Liver (tissue), 9 donors: ENCODE results near the gene LMX1B. TPM values are rescaled to one million over a fixed set of nuclear protein-coding genes. Genes with fewer than 3 reads are reported as not detected.

ENCODE experiments used
- DNase-seq: peaks from one replicate; pipeline ENCODE4 v3.0.0-alpha.2; 2017; ENCODE audit warnings: low spot score
- H3K27ac ChIP-seq, 2 donors: one replicate each; pipeline ENCODE4 v1.7.0; 2013; ENCODE audit warnings: inconsistent platforms in 2 of 2, low read length in 2 of 2, control low read depth in 1 of 2, low read depth in 1 of 2, mild to moderate bottlenecking in 1 of 2
- H3K27me3 ChIP-seq, 4 donors: one replicate each; pipeline versions ENCODE4 v1.6.1 to v1.7.0; 2013; ENCODE audit warnings: low read length in 3 of 4, inconsistent platforms in 1 of 4, mild to moderate bottlenecking in 1 of 4, moderate library complexity in 1 of 4; ENCODE audit not compliant: control insufficient read depth in 4 of 4, insufficient read depth in 4 of 4
- H3K36me3 ChIP-seq, 4 donors: one replicate each; pipeline versions ENCODE4 v1.6.1 to v1.7.0; 2013; ENCODE audit warnings: low read length in 3 of 4, mild to moderate bottlenecking in 3 of 4, low read depth in 1 of 4, moderate library complexity in 1 of 4; ENCODE audit not compliant: control insufficient read depth in 4 of 4, insufficient read depth in 3 of 4
- H3K4me1 ChIP-seq, 4 donors: one replicate each; pipeline versions ENCODE4 v1.6.1 to v1.7.0; 2013; ENCODE audit warnings: low read length in 3 of 4, mild to moderate bottlenecking in 3 of 4, moderate library complexity in 1 of 4; ENCODE audit not compliant: control insufficient read depth in 4 of 4, insufficient read depth in 4 of 4
- H3K4me3 ChIP-seq, 3 donors: one replicate each; pipeline versions ENCODE4 v1.6.1 to v1.7.0; 2013; ENCODE audit warnings: low read length in 3 of 3, control low read depth in 1 of 3, low read depth in 1 of 3, mild to moderate bottlenecking in 1 of 3
- H3K9ac ChIP-seq, 2 donors: one replicate each; pipeline ENCODE4 v1.7.0; 2013; ENCODE audit warnings: low read length in 2 of 2, mild to moderate bottlenecking in 2 of 2, moderate library complexity in 2 of 2, control low read depth in 1 of 2, low read depth in 1 of 2
- H3K9me3 ChIP-seq, 4 donors: one replicate each; pipeline versions ENCODE4 v1.6.1 to v1.7.0; 2013; ENCODE audit warnings: low read length in 3 of 4; ENCODE audit not compliant: control insufficient read depth in 4 of 4
- EGR1 ChIP-seq, 2 donors: IDR thresholded peaks; 2 replicates each; pipeline ENCODE4 v1.6.1; 2016 to 2018; ENCODE audit warnings: antibody characterized with exemption in 2 of 2, low read depth in 2 of 2
- FOXA1 ChIP-seq: IDR thresholded peaks from 2 replicates; pipeline ENCODE4 v1.6.1; 2016; ENCODE audit warnings: antibody characterized with exemption
- FOXA2 ChIP-seq: IDR thresholded peaks from 2 replicates; pipeline ENCODE4 v1.6.1; 2016; ENCODE audit warnings: antibody characterized with exemption
- GABPA ChIP-seq, 2 donors: IDR thresholded peaks in 1 of 2; conservative IDR thresholded peaks in 1 of 2; 2 replicates each; pipeline ENCODE4 v1.6.1; 2016; ENCODE audit warnings: antibody characterized with exemption in 2 of 2, mild to moderate bottlenecking in 1 of 2, moderate library complexity in 1 of 2
- HNF4G ChIP-seq: IDR thresholded peaks from 2 replicates; pipeline ENCODE4 v1.6.1; 2016; ENCODE audit warnings: antibody characterized with exemption
- JUND ChIP-seq, 2 donors: IDR thresholded peaks; 2 replicates each; pipeline ENCODE4 v1.6.1; 2016; ENCODE audit warnings: antibody characterized with exemption in 2 of 2
- NR2F2 ChIP-seq: IDR thresholded peaks from 2 replicates; pipeline ENCODE4 v1.6.1; 2016; ENCODE audit warnings: antibody characterized with exemption
- RAD21 ChIP-seq, 2 donors: IDR thresholded peaks; 2 replicates each; pipeline ENCODE4 v1.6.1; 2016; ENCODE audit warnings: antibody characterized with exemption in 2 of 2, mild to moderate bottlenecking in 2 of 2
- RXRA ChIP-seq, 2 donors: IDR thresholded peaks; 2 replicates each; pipeline ENCODE4 v1.6.1; 2017 to 2018; ENCODE audit warnings: antibody characterized with exemption in 2 of 2, mild to moderate bottlenecking in 1 of 2
- SP1 ChIP-seq: IDR thresholded peaks from 2 replicates; pipeline ENCODE4 v1.6.1; 2018; ENCODE audit warnings: antibody characterized with exemption, mild to moderate bottlenecking
- TAF1 ChIP-seq: conservative IDR thresholded peaks from 2 replicates; pipeline ENCODE4 v1.6.1; 2016; ENCODE audit warnings: antibody characterized with exemption, mild to moderate bottlenecking
- YY1 ChIP-seq: IDR thresholded peaks from 2 replicates; pipeline ENCODE4 v1.6.1; 2016; ENCODE audit warnings: antibody characterized with exemption, mild to moderate bottlenecking
- WGBS: extraction: QIAGEN DNeasy Blood & Tissue Kit; methylation state at CpG from one replicate; pipeline ENCODE4 v1.1.7; 2013; 5-methylcytosine and 5-hydroxymethylcytosine counted together
- polyA plus RNA-seq, 2 donors: library from polyadenylated mRNA; stranded (reverse) in 1 of 2; unstranded in 1 of 2; fragments of 200-250 nt in 1 of 2; fragments of >200 nt in 1 of 2; fragmentation: Nextera tagmentation in 1 of 2; extraction: Ambion mirVana in 1 of 2; gene quantifications; one replicate each; pipeline versions ENCODE4 v1.2.1 to v1.2.3, GENCODE V29; 2013 to 2015
- total RNA-seq, 2 donors: library from RNA; depleted of rRNA; stranded (reverse); fragments of >200 nt; gene quantifications; one replicate each; pipeline ENCODE4 v1.2.3, GENCODE V29; 2014
- TF ChIP-seq, protein P1 (sequence below): IDR thresholded peaks from 2 replicates; pipeline ENCODE4 v1.6.1; 2016; ENCODE audit warnings: antibody characterized with exemption
- TF ChIP-seq, protein P2 (sequence below): IDR thresholded peaks from 2 replicates; pipeline ENCODE4 v1.6.1; 2016; ENCODE audit warnings: antibody characterized with exemption
- TF ChIP-seq, protein P3 (sequence below): IDR thresholded peaks from 2 replicates; pipeline ENCODE4 v1.6.1; 2016; ENCODE audit warnings: antibody characterized with exemption, mild to moderate bottlenecking
- TF ChIP-seq, protein P4 (sequence below): fragments of 150-350 bp; IDR thresholded peaks from 2 replicates; pipeline ENCODE4 v1.5.1; 2017; ENCODE audit warnings: improper control_type of control experiment, low read depth, low read length; ENCODE audit not compliant: missing input control
- TF ChIP-seq, protein P5 (sequence below): IDR thresholded peaks from 2 replicates; pipeline ENCODE4 v1.6.1; 2016; ENCODE audit warnings: antibody characterized with exemption
- donor health status: healthy.
- donor health status: healthy.
- donor health status: healthy.
- donor health status: healthy.
- donor health status: healthy.

The LMX1B gene
- total and polyA plus RNA-seq, 4 donors, result not detected

DNA sequence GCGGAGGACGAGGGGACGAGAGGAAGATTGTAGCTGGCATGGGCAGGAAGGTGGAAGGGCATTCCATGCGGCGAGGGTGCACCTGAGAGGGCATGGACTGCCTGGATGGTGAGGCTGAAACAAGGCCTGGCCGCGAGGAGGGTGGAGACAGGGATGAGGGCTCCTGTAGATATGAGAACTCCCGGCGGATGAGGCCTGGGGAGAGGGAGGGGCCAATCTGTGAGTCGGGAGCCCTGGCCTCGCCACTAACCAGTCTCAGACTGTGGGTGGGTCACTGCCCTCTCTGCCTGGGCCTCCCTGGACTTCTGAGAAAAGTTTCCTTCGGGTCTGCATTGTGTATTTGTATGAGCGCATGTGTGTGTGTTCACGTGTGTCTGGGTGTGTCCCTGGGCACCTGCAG lies 55.4 kb downstream of the LMX1B start:
- Histone ChIP-seq H3K4me1 (no peaks in the 10 kb centered on the region), H3K36me3 (no peaks in the 10 kb centered on the region), H3K4me3 (no peak overlapping the region), H3K27ac (no peak overlapping the region), H3K9me3 (no peaks in the 10 kb centered on the region), H3K9ac (no peak overlapping the region), H3K27me3 (peaks cover 2 to 12% (median 5%) of the 10 kb centered on the region in 4 donors)
- TF ChIP-seq YY1, result no peak
- TF ChIP-seq RXRA (IDR thresholded peaks at IDR 0.05), result no peak
- 75% methylated on average over 14 of the region's 14 CpGs for whole genome bisulfite sequencing
- no peak for DNase-seq

DNA sequence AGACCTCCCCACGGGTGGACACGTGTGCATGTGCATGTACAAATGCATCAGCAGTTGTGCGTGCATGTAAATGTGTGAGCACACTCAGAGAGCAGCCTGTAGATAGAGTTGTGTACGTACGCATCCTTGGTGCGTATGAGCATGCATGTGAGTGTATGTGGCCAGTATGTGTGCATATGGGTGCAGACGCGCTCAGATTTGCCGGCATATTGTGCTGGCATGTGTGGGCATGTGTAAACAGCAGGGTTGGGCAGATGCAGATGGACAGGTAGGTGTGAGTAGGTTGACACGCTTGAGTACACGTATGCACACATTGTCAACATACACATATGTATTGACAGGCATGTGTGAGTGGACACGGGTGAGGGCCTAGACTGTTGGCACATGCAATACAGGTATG lies 56.5 kb downstream of the LMX1B start:
- H3K4me1 ChIP-seq, result no peaks in the 10 kb centered on the region
- no peak overlapping the region for H3K9ac ChIP-seq
- H3K9me3 ChIP-seq, result no peaks in the 10 kb centered on the region
- TF ChIP-seq, protein P1, sequence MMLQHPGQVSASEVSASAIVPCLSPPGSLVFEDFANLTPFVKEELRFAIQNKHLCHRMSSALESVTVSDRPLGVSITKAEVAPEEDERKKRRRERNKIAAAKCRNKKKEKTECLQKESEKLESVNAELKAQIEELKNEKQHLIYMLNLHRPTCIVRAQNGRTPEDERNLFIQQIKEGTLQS, result no peak
- TF ChIP-seq RAD21 (IDR thresholded peaks at IDR 0.05) (no peak), SP1 (no peak), JUND (IDR thresholded peaks at IDR 0.05) (no peak), FOXA1 (no peak), HNF4G (no peak), RXRA (IDR thresholded peaks at IDR 0.05) (no peak), TAF1 (no peak), GABPA (IDR thresholded peaks at IDR 0.05 in 1 of 2, conservative IDR thresholded peaks at IDR 0.05 in 1 of 2) (no peak)
- TF ChIP-seq, protein P2, sequence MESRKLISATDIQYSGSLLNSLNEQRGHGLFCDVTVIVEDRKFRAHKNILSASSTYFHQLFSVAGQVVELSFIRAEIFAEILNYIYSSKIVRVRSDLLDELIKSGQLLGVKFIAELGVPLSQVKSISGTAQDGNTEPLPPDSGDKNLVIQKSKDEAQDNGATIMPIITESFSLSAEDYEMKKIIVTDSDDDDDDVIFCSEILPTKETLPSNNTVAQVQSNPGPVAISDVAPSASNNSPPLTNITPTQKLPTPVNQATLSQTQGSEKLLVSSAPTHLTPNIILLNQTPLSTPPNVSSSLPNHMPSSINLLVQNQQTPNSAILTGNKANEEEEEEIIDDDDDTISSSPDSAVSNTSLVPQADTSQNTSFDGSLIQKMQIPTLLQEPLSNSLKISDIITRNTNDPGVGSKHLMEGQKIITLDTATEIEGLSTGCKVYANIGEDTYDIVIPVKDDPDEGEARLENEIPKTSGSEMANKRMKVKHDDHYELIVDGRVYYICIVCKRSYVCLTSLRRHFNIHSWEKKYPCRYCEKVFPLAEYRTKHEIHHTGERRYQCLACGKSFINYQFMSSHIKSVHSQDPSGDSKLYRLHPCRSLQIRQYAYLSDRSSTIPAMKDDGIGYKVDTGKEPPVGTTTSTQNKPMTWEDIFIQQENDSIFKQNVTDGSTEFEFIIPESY, result no peak
- TF ChIP-seq, protein P3, sequence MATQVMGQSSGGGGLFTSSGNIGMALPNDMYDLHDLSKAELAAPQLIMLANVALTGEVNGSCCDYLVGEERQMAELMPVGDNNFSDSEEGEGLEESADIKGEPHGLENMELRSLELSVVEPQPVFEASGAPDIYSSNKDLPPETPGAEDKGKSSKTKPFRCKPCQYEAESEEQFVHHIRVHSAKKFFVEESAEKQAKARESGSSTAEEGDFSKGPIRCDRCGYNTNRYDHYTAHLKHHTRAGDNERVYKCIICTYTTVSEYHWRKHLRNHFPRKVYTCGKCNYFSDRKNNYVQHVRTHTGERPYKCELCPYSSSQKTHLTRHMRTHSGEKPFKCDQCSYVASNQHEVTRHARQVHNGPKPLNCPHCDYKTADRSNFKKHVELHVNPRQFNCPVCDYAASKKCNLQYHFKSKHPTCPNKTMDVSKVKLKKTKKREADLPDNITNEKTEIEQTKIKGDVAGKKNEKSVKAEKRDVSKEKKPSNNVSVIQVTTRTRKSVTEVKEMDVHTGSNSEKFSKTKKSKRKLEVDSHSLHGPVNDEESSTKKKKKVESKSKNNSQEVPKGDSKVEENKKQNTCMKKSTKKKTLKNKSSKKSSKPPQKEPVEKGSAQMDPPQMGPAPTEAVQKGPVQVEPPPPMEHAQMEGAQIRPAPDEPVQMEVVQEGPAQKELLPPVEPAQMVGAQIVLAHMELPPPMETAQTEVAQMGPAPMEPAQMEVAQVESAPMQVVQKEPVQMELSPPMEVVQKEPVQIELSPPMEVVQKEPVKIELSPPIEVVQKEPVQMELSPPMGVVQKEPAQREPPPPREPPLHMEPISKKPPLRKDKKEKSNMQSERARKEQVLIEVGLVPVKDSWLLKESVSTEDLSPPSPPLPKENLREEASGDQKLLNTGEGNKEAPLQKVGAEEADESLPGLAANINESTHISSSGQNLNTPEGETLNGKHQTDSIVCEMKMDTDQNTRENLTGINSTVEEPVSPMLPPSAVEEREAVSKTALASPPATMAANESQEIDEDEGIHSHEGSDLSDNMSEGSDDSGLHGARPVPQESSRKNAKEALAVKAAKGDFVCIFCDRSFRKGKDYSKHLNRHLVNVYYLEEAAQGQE, result no peak
- no peak overlapping the region for H3K4me3 ChIP-seq
- no peaks in the 10 kb centered on the region for H3K36me3 ChIP-seq
- H3K27ac ChIP-seq, result no peak overlapping the region
- DNase-seq, result no peak
- WGBS, result 90% methylated on average over 12 of the region's 12 CpGs
- H3K27me3 ChIP-seq, result peaks cover 3 to 21% (median 5%) of the 10 kb centered on the region in 4 donors

DNA sequence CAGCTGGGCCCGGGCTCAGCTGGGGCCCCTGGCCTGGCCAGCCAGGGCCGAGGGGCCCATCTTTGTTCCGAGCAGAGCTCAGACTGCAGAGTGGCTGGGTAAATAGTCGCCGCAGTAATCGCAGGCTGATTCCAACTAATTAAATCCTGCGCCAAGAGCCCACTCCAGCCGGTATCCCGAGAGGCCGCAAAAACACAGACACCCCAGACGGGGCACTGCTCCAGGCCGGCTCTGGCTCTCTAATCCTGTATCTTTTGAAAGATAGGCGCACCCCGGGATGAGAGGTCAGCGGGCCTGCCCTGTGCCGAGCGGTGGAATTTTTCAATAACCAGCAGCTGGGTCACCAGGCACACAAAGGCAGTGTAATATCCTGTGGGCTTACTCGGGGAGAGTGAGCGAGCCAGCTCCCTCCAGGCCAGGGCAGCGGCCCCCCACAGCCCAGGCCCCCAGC lies 57.7 kb downstream of the LMX1B start:
- Histone ChIP-seq H3K27ac (no peak overlapping the region), H3K36me3 (no peaks in the 10 kb centered on the region), H3K4me3 (no peak overlapping the region), H3K9ac (no peak overlapping the region), H3K9me3 (no peaks in the 10 kb centered on the region), H3K4me1 (no peaks in the 10 kb centered on the region), H3K27me3 (peaks cover 4 to 21% (median 6%) of the 10 kb centered on the region in 4 donors)
- DNase-seq, result no peak
- WGBS, result 14% methylated on average over 20 of the region's 20 CpGs
- TF ChIP-seq NR2F2 (no peak), FOXA1 (no peak), JUND (IDR thresholded peaks at IDR 0.05) (no peak), FOXA2 (no peak), EGR1 (IDR thresholded peaks at IDR 0.05; ENCODE audit: low read depth in 2 of 2) (no peak), RXRA (IDR thresholded peaks at IDR 0.05) (no peak), SP1 (no peak), RAD21 (IDR thresholded peaks at IDR 0.05) (no peak)
- TF ChIP-seq, protein P4, sequence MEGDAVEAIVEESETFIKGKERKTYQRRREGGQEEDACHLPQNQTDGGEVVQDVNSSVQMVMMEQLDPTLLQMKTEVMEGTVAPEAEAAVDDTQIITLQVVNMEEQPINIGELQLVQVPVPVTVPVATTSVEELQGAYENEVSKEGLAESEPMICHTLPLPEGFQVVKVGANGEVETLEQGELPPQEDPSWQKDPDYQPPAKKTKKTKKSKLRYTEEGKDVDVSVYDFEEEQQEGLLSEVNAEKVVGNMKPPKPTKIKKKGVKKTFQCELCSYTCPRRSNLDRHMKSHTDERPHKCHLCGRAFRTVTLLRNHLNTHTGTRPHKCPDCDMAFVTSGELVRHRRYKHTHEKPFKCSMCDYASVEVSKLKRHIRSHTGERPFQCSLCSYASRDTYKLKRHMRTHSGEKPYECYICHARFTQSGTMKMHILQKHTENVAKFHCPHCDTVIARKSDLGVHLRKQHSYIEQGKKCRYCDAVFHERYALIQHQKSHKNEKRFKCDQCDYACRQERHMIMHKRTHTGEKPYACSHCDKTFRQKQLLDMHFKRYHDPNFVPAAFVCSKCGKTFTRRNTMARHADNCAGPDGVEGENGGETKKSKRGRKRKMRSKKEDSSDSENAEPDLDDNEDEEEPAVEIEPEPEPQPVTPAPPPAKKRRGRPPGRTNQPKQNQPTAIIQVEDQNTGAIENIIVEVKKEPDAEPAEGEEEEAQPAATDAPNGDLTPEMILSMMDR, result no peak
- TF ChIP-seq, protein P1, result no peak
- TF ChIP-seq, protein P2, result no peak
- TF ChIP-seq, protein P5, sequence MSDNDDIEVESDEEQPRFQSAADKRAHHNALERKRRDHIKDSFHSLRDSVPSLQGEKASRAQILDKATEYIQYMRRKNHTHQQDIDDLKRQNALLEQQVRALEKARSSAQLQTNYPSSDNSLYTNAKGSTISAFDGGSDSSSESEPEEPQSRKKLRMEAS, result no peak
